NCI-H510A (cell line): ENCODE data around the gene UBE3D.
A peak's percentile ranks its signal among the peaks of the same experiment; 100 is the strongest.

Experiments used
- DNase-seq: peaks from one replicate; lab custom pipeline; 2025; lab: John Stamatoyannopoulos, UW

The UBE3D gene, protein sequence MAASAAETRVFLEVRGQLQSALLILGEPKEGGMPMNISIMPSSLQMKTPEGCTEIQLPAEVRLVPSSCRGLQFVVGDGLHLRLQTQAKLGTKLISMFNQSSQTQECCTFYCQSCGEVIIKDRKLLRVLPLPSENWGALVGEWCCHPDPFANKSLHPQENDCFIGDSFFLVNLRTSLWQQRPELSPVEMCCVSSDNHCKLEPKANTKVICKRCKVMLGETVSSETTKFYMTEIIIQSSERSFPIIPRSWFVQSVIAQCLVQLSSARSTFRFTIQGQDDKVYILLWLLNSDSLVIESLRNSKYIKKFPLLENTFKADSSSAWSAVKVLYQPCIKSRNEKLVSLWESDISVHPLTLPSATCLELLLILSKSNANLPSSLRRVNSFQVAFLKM

DNA sequence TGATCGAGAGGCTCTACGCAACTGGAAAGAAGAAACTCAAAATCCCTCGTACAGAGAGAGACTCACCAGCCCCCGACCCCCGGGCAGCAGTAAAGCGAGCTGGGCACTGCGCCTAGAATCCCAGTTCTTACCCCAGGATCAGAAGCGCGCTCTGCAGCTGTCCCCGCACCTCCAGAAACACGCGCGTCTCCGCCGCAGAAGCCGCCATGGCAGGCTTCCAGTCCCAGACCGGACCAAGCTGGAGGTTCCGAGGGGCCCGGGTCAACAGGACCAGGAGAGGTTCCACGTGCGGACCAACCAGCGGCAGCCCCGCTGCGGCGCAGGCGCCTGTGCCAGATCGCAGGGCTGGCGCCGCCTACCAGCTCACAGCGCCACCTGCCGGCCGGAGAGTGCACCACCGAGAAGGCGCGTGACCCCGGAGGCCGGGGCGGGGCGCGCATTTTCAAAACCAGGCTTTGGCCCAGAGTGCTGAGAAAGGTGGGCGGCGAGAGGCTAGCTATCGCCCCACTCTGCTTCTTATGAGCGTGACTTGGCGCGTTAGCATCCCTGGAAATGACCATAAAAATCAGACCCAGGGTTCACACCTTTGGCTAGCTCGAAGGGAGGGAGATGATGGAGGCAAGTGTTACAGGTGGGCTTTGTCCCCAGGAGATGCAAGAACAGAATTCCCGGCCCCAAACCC lies at the start of gene UBE3D:
Gene UBE3D (minus strand): TSS at position 331 of the 682 bp plus-strand sequence. CDS start 123 bp downstream, at position 208.
- DNase-seq, result peak; percentile 66

DNA sequence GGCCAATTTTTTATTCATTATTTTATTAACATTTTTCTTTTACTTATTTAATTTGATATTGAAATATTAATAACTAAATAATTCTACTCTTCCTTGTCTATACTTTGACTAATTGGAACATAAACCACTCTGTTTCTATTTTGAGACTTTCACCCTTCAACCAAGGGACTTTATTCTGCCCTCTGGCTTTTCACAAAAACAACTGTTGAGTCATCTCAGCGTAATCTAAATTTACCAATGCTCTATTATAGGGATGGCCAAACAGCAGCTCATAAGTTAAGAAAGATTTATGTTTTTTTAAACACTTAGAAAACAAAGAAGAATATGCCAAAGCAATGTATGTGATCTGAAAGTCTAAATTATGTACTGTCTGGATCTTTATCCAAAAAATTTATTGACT lies 48.5 kb upstream of the UBE3D start:
- no peak for DNase-seq

- DNase-seq, result no peak
Observed at GRCh38 chr6:83113258-83113657, 47.6 kb upstream of the UBE3D start.

DNA sequence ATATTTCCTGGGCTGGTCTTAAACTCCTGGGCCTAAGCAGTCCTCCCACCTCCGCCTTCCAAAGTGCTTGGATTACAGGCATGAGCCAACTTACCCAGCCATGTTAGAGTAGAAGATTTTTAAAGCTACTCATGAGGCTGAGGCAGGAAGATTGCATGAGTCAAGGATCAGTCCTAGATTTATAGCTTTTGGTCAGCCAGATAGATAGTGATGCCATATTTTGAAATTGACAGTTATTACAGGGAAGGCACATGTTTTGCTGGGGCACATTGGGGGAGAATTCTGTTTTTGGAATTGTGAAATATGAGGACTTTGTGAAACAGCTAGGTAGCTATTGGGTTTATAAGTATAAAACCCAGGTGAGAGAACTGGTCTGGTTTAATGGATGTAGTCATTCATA lies 42.7 kb upstream of the UBE3D start:
- DNase-seq, result no peak

DNA sequence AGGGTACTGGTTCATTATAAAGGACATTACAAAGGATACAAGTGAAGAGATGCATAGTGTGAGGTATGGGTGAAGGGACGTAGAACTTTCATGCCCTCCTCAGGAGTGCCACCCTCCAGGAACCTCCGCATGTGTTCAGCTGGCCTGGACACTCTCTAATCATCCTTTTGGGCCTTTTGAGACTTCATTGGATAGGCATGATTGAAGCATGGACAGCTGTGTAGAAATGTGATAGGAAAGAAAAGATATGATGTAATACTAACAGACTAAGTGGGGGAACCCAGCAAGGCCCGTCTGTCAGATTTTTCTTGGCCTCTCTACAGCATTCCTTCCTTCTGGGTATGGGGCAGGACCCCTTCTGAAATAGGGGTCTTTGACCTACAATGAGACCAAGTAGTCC lies 32.9 kb upstream of the UBE3D start:
- DNase-seq, result no peak

GRCh38 chr6:83097675-83098074 lies 32.0 kb upstream of the UBE3D start:
- no peak for DNase-seq

GRCh38 chr6:83097204-83097603 lies 31.6 kb upstream of the UBE3D start:
- DNase-seq, result no peak

DNA sequence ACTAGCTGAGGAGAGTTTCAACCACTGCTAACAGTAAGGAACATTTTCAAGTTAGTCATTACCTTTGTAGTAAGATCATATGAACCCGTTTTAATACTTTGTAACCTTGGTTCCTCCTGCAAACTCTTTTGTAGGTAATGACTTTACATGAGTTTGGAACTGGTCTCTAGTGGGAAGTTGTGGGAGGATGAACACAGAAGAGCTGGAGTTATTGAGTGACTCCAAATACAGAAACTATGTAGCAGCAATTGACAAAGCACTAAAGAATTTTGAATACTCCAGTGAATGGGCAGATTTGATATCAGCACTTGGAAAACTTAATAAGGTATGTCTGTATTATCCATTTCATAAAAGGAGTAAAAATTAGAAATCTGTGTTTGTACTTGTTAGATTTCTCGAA lies 31.1 kb upstream of the UBE3D start:
- no peak for DNase-seq

- DNase-seq, result no peak
Observed at GRCh38 chr6:83092756-83093399, 27.2 kb upstream of the UBE3D start.

DNA sequence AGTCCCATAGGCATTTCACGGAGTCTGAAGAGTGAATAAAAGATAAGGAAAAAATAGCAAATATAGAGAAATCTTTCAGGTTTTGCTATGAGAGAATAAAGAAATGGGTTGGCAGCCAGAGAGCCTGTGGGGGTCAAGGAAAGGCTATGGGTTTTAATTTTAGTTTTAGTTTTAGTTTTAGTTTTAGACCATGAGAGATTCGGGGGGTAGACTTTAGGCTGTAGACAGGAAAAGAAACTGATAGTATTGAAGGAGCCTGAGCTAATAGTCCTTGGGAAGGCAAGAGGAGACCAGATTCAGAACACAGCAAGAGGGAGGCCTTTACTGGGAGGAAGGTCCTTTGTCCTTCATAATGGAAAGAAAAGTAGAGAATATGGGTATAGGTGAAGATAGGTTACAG lies 21.1 kb upstream of the UBE3D start:
- DNase-seq, result no peak

GRCh38 chr6:83083476-83083875 lies 17.8 kb upstream of the UBE3D start:
- DNase-seq, result no peak

GRCh38 chr6:83073615-83074014 lies 8.0 kb upstream of the UBE3D start:
- DNase-seq, result no peak

- no peak for DNase-seq
Observed at GRCh38 chr6:83072726-83073125, 7.1 kb upstream of the UBE3D start.

GRCh38 chr6:83071707-83072106 lies 6.1 kb upstream of the UBE3D start:
- DNase-seq, result no peak

DNA sequence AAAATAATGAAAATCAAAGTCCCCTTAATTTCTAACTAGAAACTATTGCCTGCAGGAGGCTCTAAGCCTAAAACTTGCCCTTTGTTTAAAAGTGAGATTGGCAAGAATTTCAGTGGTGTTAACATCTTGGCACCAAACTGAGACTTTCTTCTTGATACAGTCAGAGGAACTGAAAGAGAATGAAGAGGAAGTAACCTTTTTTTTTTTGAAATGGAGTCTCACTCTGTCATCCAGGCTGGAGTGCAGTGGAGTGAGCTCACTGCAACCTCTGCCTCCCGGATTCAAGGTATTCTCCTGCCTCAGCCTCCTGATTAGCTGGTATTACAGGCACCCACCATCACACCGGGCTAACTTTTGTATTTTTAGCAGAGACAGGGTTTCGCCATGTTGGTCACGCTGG lies 5.4 kb upstream of the UBE3D start:
- DNase-seq, result no peak

- DNase-seq, result no peak
Observed at GRCh38 chr6:83069633-83070032, 4.0 kb upstream of the UBE3D start.

GRCh38 chr6:83068616-83069015 lies 3.0 kb upstream of the UBE3D start:
- DNase-seq, result no peak

DNA sequence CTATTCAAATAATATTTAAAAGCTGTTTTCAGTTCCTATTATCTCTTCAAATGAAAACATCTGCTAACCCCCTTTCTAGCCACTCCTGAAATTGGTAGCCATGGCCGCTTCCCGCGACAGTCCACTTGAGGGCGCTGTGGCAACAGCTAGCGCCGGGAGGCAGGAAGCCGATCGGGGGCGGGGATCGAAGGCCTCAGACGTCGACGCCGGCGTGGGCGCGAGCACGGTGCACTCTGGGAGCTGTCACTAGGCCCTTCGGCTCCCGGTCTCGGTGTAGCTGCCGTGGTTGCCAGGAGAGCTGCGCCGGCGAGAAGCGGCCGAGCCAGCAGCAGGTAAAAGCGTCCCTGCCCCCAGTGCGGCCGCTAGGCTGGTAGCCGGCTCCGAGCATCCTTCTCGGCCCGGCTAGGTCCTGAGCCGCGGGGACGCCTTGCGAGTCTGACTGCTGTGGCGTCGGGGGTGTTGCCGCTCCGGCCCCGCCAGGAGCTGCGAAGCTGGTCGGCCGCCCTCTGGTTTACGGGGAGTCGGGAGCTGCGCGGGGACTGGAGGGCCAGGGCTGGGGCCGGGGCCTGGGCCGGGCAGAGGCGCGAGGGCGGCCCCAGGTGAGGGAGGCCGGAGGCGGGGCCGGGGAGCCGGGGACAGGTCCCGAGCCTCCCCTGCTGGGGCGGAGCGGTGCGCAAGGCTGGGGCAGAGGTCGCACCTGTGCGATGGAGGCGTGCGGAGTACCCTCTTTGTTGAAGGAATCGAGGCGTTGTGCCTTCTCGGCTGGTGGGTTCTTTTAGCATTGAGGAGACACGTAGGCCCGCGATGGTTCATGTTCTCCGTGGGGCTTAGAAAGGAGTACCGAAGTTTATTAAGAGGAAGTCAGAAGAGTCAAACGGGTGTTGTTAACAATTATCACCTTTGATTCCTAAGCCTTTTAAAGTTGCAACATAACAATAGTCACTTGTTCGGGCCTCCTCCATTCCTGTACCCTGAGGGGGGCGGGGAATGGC lies 2.1 kb upstream of the UBE3D start, which contains the start of gene DOP1A:
Gene DOP1A (plus strand): TSS at position 224 of the 992 bp plus-strand sequence. CDS start 29,307 bp downstream, outside the sequence.
- peak; percentile 89 for DNase-seq

DNA sequence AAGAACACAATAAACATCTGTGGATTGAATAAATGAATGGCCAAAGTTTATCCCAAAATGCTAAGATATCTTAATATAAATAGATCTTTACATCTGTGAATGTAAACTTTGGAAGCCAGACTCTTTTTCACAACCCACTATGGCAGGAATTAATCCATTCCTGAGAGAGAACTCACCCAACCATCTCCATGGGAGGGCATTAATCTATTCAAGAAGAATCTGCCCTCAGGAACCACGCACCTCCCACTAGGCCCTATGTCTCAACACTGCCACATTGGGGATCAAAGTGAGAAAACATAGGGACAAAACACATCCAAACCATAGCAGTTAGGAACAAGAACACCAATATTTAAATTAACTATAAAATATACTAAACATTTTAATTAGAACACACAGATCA lies 3.4 kb downstream of the UBE3D start:
- no peak for DNase-seq

- DNase-seq, result no peak
Observed at GRCh38 chr6:83061190-83061589, 4.5 kb downstream of the UBE3D start.

- DNase-seq, result peak; percentile 14
Observed at GRCh38 chr6:83057705-83058321, 7.8 kb downstream of the UBE3D start.
